Psoas muscle (tissue), 8 donors: ENCODE data around the gene NR2F6. TPM values are rescaled to one million over a fixed set of nuclear protein-coding genes. Genes with fewer than 3 reads are reported as not detected.

ENCODE experiments used
- ATAC-seq, 4 donors: fragments of 200-7000 bp; cut with Tn5 transposase; one replicate each; pipeline ENCODE4 v1.9.1; 2020; ENCODE audit warnings: moderate library complexity in 3 of 4, mild to moderate bottlenecking in 2 of 4
- DNase-seq, 2 donors: peaks; one replicate each; pipeline ENCODE4 v3.0.0-alpha.2; 2020
- H3K27ac ChIP-seq: fragments of 200-600 bp; one replicate; pipeline ENCODE4 v1.8.0; 2022
- H3K27me3 ChIP-seq, 3 donors: fragments of 200-600 bp in 1 of 3; one replicate each; pipeline versions ENCODE4 v1.6.1 to v1.8.0; 2013 to 2022; ENCODE audit warnings: low read length in 2 of 3, mild to moderate bottlenecking in 2 of 3, moderate library complexity in 1 of 3; ENCODE audit not compliant: insufficient read depth in 3 of 3
- H3K36me3 ChIP-seq, 2 donors: fragments of 200-600 bp in 1 of 2; one replicate each; pipeline versions ENCODE4 v1.6.1 to v1.8.0; 2013 to 2022; ENCODE audit warnings: low read depth in 1 of 2, mild to moderate bottlenecking in 1 of 2, moderate library complexity in 1 of 2; ENCODE audit not compliant: insufficient read depth in 1 of 2
- H3K4me1 ChIP-seq: fragments of 200-600 bp; one replicate; pipeline ENCODE4 v1.8.0; 2022
- H3K4me3 ChIP-seq: fragments of 200-600 bp; one replicate; pipeline ENCODE4 v1.8.0; 2022; ENCODE audit warnings: mild to moderate bottlenecking
- H3K9me3 ChIP-seq: fragments of 200-600 bp; one replicate; pipeline ENCODE4 v1.8.0; 2022
- WGBS, 3 donors: extraction: QIAGEN DNeasy Blood & Tissue Kit; methylation state at CpG; one replicate each; pipeline versions ENCODE4 v1.1.6 to v1.1.7; 2013; 5-methylcytosine and 5-hydroxymethylcytosine counted together
- intact Hi-C, 2 donors: fragments of 100-400 bp; cut with DNase I; formaldehyde crosslinking; loops; one replicate each; pipeline versions ENCODE4 v1.11.0 to v1.14.2; 2022
- polyA plus RNA-seq, 3 donors: library from polyadenylated mRNA; stranded (reverse); fragments of 200-250 nt; gene quantifications; one replicate each; pipeline ENCODE4 v1.2.3, GENCODE V29; 2013
- total RNA-seq, 4 donors: library from RNA; stranded (reverse); fragmentation: NEBNext Ultra II Directional in 2 of 4; extraction: Animal tissue kit (Norgen Biotek cat#: 25700) in 2 of 4; gene quantifications; one replicate each; pipeline versions ENCODE4 v1.2.1 to v1.2.4, GENCODE V29; 2021 to 2023
- TF ChIP-seq, protein P1 (sequence below): fragments of 200-600 bp; IDR thresholded peaks from one replicate; pipeline ENCODE4 v1.8.0; 2022; ENCODE audit warnings: antibody characterized with exemption
- donor health status: healthy with polysubstance abuse.
- donor health status: DM: no; HTN: no; CAD: no; lungs with moderate emphysema.
- donor health status: Bipolar disorder and iron deficiency.
- donor health status: healthy.
- donor health status: DM: yes; HTN: yes; CAD: no.
- donor health status: DM: no; HTN: no; CAD: no.
- donor health status: DM: no; HTN: no; CAD: no.
- donor health status: DM: yes; HTN: yes; CAD: no.

Gene NR2F6
- total and polyA plus RNA-seq, 7 donors = 21.1 to 56.7 (median 40.4) TPM

DNA sequence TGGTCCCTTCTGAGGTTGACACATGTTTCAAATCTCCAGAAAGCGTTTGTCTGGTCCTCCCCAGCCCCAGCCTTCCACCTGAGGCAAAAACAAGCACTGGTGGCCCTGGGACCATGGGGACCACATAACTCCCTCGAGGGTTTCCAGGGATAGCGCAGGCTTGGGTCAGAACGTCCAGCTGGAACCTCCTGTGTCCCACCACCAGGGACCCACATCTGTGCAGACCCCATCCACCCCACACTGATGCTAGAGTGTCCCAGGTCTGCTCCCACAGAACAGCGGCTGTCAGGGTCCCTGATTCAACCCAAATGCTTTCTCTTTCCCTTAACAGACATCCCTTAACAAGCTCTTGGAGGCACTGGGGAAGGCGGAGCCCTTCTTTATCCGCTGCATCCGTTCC is 60.1 kb downstream of the NR2F6 start:
- intact Hi-C loops = no loop called here
- DNase-seq (no peak), ATAC-seq (no peak)
- H3K4me3 ChIP-seq = no peak overlapping the region
- H3K36me3 ChIP-seq = peaks cover 2 to 61% of the 10 kb centered on the region in 2 donors
- WGBS, 3 donors = 87 to 96% (median 88%) methylated on average over 8 of the region's 8 CpGs
- H3K27me3 ChIP-seq = no peaks in the 10 kb centered on the region
- TF ChIP-seq, protein P1, sequence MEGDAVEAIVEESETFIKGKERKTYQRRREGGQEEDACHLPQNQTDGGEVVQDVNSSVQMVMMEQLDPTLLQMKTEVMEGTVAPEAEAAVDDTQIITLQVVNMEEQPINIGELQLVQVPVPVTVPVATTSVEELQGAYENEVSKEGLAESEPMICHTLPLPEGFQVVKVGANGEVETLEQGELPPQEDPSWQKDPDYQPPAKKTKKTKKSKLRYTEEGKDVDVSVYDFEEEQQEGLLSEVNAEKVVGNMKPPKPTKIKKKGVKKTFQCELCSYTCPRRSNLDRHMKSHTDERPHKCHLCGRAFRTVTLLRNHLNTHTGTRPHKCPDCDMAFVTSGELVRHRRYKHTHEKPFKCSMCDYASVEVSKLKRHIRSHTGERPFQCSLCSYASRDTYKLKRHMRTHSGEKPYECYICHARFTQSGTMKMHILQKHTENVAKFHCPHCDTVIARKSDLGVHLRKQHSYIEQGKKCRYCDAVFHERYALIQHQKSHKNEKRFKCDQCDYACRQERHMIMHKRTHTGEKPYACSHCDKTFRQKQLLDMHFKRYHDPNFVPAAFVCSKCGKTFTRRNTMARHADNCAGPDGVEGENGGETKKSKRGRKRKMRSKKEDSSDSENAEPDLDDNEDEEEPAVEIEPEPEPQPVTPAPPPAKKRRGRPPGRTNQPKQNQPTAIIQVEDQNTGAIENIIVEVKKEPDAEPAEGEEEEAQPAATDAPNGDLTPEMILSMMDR = no peak
- no peaks in the 10 kb centered on the region for H3K9me3 ChIP-seq
- no peak overlapping the region for H3K27ac ChIP-seq
- H3K4me1 ChIP-seq = no peaks in the 10 kb centered on the region

DNA sequence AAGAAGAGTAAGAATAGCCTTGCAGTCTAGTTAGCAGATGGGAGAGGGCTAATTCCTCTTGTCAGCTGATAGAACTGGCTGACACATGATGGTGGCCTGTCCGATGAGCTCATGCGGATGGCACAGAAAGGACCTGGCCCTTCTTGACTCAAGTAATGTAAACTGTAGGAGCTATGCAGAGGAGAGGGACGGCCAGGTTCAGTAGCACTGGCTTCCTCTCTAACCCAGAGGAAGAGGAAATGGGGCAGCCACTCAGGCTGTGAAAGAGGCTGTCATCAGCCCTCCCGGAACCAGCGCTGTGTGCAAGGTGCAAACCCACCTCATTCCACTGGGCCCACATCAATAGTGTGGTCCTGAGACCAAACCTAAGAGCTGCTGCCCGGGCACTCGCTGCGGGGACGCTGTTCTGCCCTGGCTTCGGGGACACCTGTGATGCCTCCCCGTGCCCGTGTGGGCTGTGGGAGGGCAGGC is 61.3 kb downstream of the NR2F6 start:
- ATAC-seq (no peak), DNase-seq (no peak)
- no peak overlapping the region for H3K27ac ChIP-seq
- TF ChIP-seq, protein P1 = no peak
- no peak overlapping the region for H3K4me3 ChIP-seq
- H3K36me3 ChIP-seq = peaks cover 3 to 52% of the 10 kb centered on the region in 2 donors
- 90 to 92% (median 91%) methylated on average over 12 of the region's 12 CpGs for WGBS, 3 donors
- H3K27me3 ChIP-seq = no peaks in the 10 kb centered on the region
- H3K4me1 ChIP-seq = no peaks in the 10 kb centered on the region
- no peaks in the 10 kb centered on the region for H3K9me3 ChIP-seq
- intact Hi-C loops = no loop called here

DNA sequence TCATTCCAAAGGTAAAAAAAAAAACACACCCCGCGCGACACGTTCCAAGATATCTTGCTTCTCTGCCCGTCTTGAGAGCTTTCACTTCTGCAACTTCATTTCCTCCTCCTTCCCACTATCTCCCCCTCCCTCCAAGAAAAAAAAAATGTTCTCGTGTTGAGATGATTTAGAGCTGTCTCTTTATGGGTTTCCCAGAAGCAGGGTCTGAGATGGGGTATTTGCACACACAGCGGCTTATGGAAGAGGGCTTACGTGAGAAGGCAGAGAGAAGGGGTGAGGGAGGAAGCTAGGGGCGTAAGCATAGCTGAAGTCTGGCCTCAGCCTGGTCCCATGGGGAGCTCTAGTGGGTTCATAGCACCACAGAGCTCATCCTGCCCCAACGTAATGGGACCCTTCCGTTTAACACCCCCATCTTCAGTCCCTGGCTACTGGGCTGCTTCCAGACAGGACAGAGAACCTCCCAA is 61.8 kb downstream of the NR2F6 start:
- ATAC-seq (no peak), DNase-seq (no peak)
- H3K9me3 ChIP-seq = no peaks in the 10 kb centered on the region
- H3K4me3 ChIP-seq = no peak overlapping the region
- no peak overlapping the region for H3K27ac ChIP-seq
- intact Hi-C loops = no loop called here
- peaks cover 3 to 47% of the 10 kb centered on the region in 2 donors for H3K36me3 ChIP-seq
- no peaks in the 10 kb centered on the region for H3K27me3 ChIP-seq
- 77 to 89% (median 80%) methylated on average over 11 of the region's 11 CpGs for WGBS, 3 donors
- TF ChIP-seq, protein P1 = no peak
- H3K4me1 ChIP-seq = no peaks in the 10 kb centered on the region

DNA sequence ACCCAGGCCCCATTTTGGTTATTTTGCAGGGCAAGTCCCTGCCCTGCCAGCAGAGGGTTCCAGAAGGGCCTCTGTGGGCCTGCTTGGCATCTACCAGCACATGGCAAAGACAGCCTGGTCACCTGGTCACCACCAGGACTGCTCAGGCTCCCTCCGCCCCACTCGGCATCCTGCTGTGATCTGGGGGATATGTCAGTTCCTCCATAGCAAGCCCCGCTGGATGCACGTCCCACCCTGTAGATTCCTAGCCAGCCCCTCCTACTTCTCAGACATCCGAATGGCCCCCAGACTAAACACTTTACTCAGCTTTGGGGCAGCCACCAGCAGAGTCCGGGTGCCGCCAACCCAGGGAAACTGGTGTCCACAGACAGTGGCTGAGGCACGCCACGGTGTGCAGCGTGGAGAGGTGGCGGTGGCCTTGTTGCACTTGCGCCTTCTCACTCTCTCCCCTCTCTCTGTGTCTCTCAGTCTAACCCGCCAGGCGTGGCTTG is 62.4 kb downstream of the NR2F6 start:
- H3K36me3 ChIP-seq = peaks cover 3 to 47% of the 10 kb centered on the region in 2 donors

More for the DNA sequence above, 62.4 kb downstream of the NR2F6 start:
- DNase-seq (no peak), ATAC-seq (no peak)
- intact Hi-C loops = no loop called here
- 87 to 95% (median 89%) methylated on average over 14 of the region's 14 CpGs for WGBS, 3 donors
- Histone ChIP-seq H3K4me3 (no peak overlapping the region), H3K27ac (no peak overlapping the region), H3K27me3 (no peaks in the 10 kb centered on the region), H3K9me3 (no peaks in the 10 kb centered on the region), H3K4me1 (no peaks in the 10 kb centered on the region)
- TF ChIP-seq, protein P1 = no peak

Other genes starting within 250 kb of the NR2F6 start
- gene CPAMD8, start 219.1 kb downstream of the NR2F6 start, total RNA-seq = 1 to 10 TPM; 3.2 to 9.9 (median 8.0) TPM
- gene CPAMD8, start 219.1 kb downstream of the NR2F6 start, polyA plus RNA-seq = 1 to 10 TPM; 4.5 to 9.8 (median 9.0) TPM
- 1 to 10 TPM; 1.8 to 5.9 (median 3.6) TPM for gene HAUS8, start 170.5 kb downstream of the NR2F6 start, total RNA-seq
- 1 to 10 TPM; 4.2 to 5.7 (median 5.0) TPM for gene HAUS8, start 170.5 kb downstream of the NR2F6 start, polyA plus RNA-seq
- gene MYO9B, start 170.1 kb downstream of the NR2F6 start, total RNA-seq = 10 to 100 TPM; 13.8 to 16.4 (median 14.5) TPM
- gene MYO9B, start 170.1 kb downstream of the NR2F6 start, polyA plus RNA-seq = 10 to 100 TPM in 2 of 3 donors, 1 to 10 TPM in 1; 9.0 to 23.7 (median 18.9) TPM
- gene USE1, start 30.6 kb downstream of the NR2F6 start, total RNA-seq = 10 to 100 TPM; 25.5 to 41.2 (median 30.5) TPM
- 10 to 100 TPM; 45.3 to 83.0 (median 57.1) TPM for gene USE1, start 30.6 kb downstream of the NR2F6 start, polyA plus RNA-seq
- gene OCEL1, start 19.7 kb downstream of the NR2F6 start, total RNA-seq = 10 to 100 TPM; 15.6 to 20.8 (median 18.5) TPM
- 10 to 100 TPM; 19.6 to 37.1 (median 24.0) TPM for gene OCEL1, start 19.7 kb downstream of the NR2F6 start, polyA plus RNA-seq
- gene USHBP1, start 18.8 kb upstream of the NR2F6 start, total RNA-seq = 1 to 10 TPM; 2.6 to 8.6 (median 3.3) TPM
- gene USHBP1, start 18.8 kb upstream of the NR2F6 start, polyA plus RNA-seq = 1 to 10 TPM; 3.7 to 5.0 (median 4.0) TPM
- gene BABAM1, start 21.5 kb upstream of the NR2F6 start, total RNA-seq = 10 to 100 TPM; 70.0 to 97.0 (median 88.7) TPM
- 100 to 1,000 TPM in 1 of 3 donors, 10 to 100 TPM in 2; 86.8 to 145 (median 92.9) TPM for gene BABAM1, start 21.5 kb upstream of the NR2F6 start, polyA plus RNA-seq
- under 1 TPM in 2 of 4 donors, not detected in 2; 0.13 to 0.26 TPM for gene ANKLE1, start 36.0 kb upstream of the NR2F6 start, total RNA-seq
- under 1 TPM; 0.07 to 0.20 (median 0.10) TPM for gene ANKLE1, start 36.0 kb upstream of the NR2F6 start, polyA plus RNA-seq
- 10 to 100 TPM in 1 of 4 donors, 1 to 10 TPM in 3; 6.1 to 17.9 (median 7.6) TPM for gene ABHD8, start 57.5 kb upstream of the NR2F6 start, total RNA-seq
- gene ABHD8, start 57.5 kb upstream of the NR2F6 start, polyA plus RNA-seq = 10 to 100 TPM; 12.3 to 26.8 (median 15.0) TPM
- 100 to 1,000 TPM; 105 to 217 (median 139) TPM for gene MRPL34, start 60.0 kb upstream of the NR2F6 start, total RNA-seq
- 100 to 1,000 TPM; 330 to 558 (median 365) TPM for gene MRPL34, start 60.0 kb upstream of the NR2F6 start, polyA plus RNA-seq
- gene DDA1, start 63.6 kb upstream of the NR2F6 start, total RNA-seq = 10 to 100 TPM; 21.5 to 35.4 (median 27.9) TPM
- 10 to 100 TPM; 47.2 to 90.4 (median 75.0) TPM for gene DDA1, start 63.6 kb upstream of the NR2F6 start, polyA plus RNA-seq
- 10 to 100 TPM; 11.8 to 14.3 (median 12.9) TPM for gene ANO8, start 88.9 kb upstream of the NR2F6 start, total RNA-seq
- 10 to 100 TPM in 1 of 3 donors, 1 to 10 TPM in 2; 1.5 to 13.0 (median 4.3) TPM for gene ANO8, start 88.9 kb upstream of the NR2F6 start, polyA plus RNA-seq
- 10 to 100 TPM in 3 of 4 donors, 1 to 10 TPM in 1; 9.6 to 11.0 (median 10.5) TPM for gene GTPBP3, start 91.6 kb upstream of the NR2F6 start, total RNA-seq
- gene GTPBP3, start 91.6 kb upstream of the NR2F6 start, polyA plus RNA-seq = 10 to 100 TPM in 1 of 3 donors, 1 to 10 TPM in 2; 6.2 to 16.5 (median 8.8) TPM
- gene PLVAP, start 131.4 kb upstream of the NR2F6 start, total RNA-seq = 10 to 100 TPM; 16.0 to 23.7 (median 16.3) TPM
- 10 to 100 TPM in 2 of 3 donors, 1 to 10 TPM in 1; 6.5 to 46.0 (median 14.5) TPM for gene PLVAP, start 131.4 kb upstream of the NR2F6 start, polyA plus RNA-seq
- under 1 TPM in 1 of 4 donors, not detected in 3; 0.51 TPM for gene CCDC194, start 148.3 kb upstream of the NR2F6 start, total RNA-seq
- under 1 TPM in 1 of 3 donors, not detected in 2; 0.13 TPM for gene CCDC194, start 148.3 kb upstream of the NR2F6 start, polyA plus RNA-seq
- 10 to 100 TPM; 18.3 to 47.7 (median 33.5) TPM for gene BST2, start 159.7 kb upstream of the NR2F6 start, total RNA-seq
- 10 to 100 TPM; 29.8 to 40.8 (median 34.4) TPM for gene BST2, start 159.7 kb upstream of the NR2F6 start, polyA plus RNA-seq
- 10 to 100 TPM; 15.6 to 23.7 (median 18.9) TPM for gene MVB12A, start 174.1 kb upstream of the NR2F6 start, total RNA-seq
- gene MVB12A, start 174.1 kb upstream of the NR2F6 start, polyA plus RNA-seq = 10 to 100 TPM; 29.4 to 79.7 (median 43.1) TPM
- gene TMEM221, start 202.7 kb upstream of the NR2F6 start, total RNA-seq = under 1 TPM in 1 of 4 donors, not detected in 3; 0.39 TPM
- gene TMEM221, start 202.7 kb upstream of the NR2F6 start, polyA plus RNA-seq = under 1 TPM in 2 of 3 donors, not detected in 1; 0.04 to 0.25 TPM
- 1 to 10 TPM in 1 of 4 donors, under 1 TPM in 3; 0.43 to 1.0 (median 0.72) TPM for gene NXNL1, start 215.0 kb upstream of the NR2F6 start, total RNA-seq
- under 1 TPM in 2 of 3 donors, not detected in 1; 0.14 to 0.64 TPM for gene NXNL1, start 215.0 kb upstream of the NR2F6 start, polyA plus RNA-seq
- 10 to 100 TPM; 18.4 to 40.1 (median 27.9) TPM for gene SLC27A1, start 224.6 kb upstream of the NR2F6 start, total RNA-seq
- gene SLC27A1, start 224.6 kb upstream of the NR2F6 start, polyA plus RNA-seq = 10 to 100 TPM; 11.8 to 30.6 (median 24.1) TPM